Femur (tissue), 1 donor: ENCODE results near the gene RGS7BP.
"Not testable (repeated sequence)": the region's sequence is repeated elsewhere in the genome, so short reads cannot be mapped to it uniquely, and the experiment has no call there.

Experiments
- DNase-seq: peaks from one replicate; pipeline ENCODE4 v3.0.0-alpha.2; 2017

Gene RGS7BP

DNA sequence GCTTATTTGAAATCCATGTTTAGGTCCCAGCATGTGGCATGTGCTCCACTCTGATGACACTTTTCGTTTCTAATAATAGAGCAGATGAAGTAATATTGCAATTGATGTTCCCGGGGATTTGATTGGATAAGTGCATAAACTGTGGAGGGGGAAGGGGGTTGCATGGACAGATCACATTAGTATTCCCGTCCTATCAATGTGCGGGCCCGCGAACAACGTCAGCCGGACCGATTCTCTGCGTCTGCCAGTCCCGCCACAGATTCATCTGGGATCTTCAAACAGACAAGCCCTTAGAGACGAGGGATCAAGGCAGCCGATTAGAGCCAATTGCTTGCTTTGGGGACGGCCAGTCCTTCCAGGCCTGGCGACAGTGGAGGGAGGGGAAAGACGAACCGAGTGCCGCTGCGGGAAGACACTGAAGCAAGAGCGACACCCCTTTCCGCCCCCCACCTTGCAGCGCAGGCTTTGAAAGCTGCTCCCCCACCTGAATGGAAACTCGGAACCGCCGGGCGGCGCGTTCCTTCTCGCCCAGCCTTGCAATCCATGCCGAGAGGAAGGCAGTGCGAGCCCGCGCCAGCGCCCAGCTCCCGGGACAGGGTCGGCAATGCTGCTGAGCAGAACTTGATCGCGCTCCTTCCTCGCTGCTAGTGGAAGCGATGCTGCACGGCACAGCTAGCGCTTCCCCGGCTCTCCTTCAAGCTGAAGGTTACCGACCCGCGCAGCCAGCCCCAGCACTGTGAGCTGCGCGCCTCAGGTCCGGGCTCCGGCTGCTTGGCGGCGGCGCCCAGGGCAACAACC is at the start of gene RGS7BP:
Gene RGS7BP, plus strand, starts transcription at position 247 of the 798 bp plus-strand sequence. CDS start 610 bp downstream, outside the sequence.
- peak; percentile 58 for DNase-seq

GRCh38 chr5:64457846-64458245 is 48.0 kb upstream of the RGS7BP start:
- no peak for DNase-seq

GRCh38 chr5:64458948-64459347 is 46.9 kb upstream of the RGS7BP start:
- no peak for DNase-seq

DNA sequence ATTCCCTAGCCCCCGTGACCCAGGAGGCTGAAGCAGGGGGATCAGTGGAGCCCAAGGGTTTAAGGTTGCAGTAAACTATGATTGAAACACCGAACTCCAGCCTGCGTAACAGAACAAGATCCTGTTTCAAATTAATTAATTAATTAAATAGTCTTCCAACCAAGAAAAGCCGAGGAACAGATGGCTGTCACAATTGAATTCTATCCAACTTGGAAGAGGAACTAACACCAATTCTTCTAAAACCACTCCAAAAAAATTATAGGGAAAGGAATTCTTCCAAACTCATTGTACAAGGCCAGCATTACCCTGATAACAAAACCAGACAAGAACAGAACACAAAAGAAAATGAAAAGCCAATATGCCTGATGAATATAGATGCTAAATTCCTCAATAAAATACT is 43.4 kb upstream of the RGS7BP start:
- DNase-seq, result no peak

GRCh38 chr5:64486163-64486562 is 19.7 kb upstream of the RGS7BP start:
- no peak for DNase-seq

DNA sequence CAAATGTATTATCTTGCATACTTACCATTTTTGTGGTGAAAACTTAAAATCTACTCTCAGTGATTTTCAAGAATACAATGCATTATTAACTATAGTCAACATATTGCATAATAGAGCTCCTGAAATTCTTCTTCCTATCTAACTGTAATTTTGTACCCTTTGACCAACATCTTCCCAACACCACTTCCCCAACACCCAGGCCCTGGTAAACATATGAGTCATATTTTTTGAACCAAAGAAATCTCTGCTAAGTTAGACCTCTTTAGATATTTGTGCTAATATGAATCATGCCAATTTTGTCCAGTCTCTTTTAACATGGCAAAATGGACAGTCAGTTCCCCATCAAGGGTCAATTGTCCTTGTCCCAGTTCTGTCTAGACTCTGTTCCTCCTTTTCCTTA is 18.5 kb upstream of the RGS7BP start:
- no peak for DNase-seq

GRCh38 chr5:64489857-64490256 is 16.0 kb upstream of the RGS7BP start:
- no peak for DNase-seq

DNA sequence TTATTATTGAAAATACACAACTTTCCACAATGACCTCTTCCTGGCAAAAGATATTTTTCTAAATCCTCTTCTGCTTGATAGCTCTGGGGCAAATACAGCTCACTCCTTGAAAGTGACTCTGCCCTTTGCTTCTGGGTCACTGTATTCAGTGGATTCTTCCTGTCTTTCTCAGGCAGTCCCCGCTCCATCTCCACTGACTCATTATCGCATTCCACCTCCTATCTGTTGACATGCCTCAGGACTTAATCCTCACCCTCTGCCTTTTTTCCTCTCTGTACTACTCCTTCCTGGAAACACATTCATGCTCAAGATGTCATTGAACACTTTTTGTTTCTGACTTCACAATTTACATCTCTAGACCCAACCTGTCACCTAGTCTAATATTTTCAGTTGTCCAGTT is 8.4 kb upstream of the RGS7BP start:
- no peak for DNase-seq

- no peak for DNase-seq
Observed at GRCh38 chr5:64502196-64502595, 3.6 kb upstream of the RGS7BP start.

GRCh38 chr5:64506567-64507263 is 900 bp downstream of the RGS7BP start:
- no peak for DNase-seq

DNA sequence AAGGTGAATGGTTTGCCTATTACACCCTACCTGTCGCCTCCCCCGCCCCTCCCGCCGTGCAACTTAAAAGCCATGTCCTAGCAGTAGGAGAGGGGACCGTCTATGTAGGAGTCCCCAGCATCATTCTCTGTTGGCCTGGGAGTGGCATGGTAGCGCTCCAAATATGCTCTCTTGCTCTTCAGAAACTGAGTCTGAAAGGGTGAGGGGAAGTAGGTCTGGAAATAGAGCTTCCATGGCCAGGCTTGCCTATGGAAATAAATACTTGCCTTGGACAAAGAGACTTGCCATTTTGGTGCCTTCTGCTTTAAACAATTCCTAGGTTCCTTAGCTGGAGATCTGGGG is 1.4 kb downstream of the RGS7BP start:
- DNase-seq, result no peak

- no peak for DNase-seq
Observed at GRCh38 chr5:64509828-64510227, 4.0 kb downstream of the RGS7BP start.

DNA sequence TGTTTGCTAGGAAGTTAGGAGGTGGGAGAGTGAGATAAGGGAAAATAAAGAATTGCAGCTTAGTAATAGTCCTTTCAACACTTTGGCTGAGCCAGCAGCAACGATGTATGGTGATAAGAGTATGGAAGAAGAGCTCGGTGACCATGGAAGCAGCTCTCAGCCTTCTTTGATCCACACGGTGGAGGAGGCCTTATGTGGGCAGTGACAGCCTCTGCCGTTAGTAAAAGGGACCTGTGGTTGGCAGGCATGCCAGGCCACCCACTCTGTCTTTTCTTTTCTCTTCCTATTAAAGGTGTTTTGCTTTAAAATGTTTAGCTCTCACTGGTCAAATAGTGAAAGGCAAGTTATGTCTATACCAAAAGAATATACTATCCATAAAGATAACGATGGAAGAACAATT is 7.7 kb downstream of the RGS7BP start:
- DNase-seq, result no peak

GRCh38 chr5:64514612-64515011 is 8.8 kb downstream of the RGS7BP start:
- DNase-seq, result no peak

DNA sequence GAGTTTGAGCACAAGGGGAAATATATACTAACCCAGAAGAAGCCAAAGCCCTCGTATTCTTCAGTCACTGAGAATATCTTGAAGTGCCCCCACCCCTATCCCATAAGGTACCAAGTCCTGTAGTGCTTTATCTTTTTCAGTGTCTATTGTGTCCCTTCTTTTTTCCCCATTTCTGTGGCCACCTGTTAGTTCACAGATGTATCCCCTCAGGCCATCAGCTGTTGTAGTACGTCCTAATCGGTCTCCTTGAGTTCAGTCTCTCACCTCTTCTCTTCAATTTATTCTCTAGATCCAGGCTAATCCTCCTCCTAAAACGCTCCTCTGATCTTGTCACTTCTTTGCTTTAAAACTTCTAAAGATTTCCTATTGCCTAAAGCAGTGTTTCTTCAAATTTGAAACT is 10.4 kb downstream of the RGS7BP start:
- DNase-seq, result no peak

- no peak for DNase-seq
Observed at GRCh38 chr5:64518793-64519192, 13.0 kb downstream of the RGS7BP start.

DNA sequence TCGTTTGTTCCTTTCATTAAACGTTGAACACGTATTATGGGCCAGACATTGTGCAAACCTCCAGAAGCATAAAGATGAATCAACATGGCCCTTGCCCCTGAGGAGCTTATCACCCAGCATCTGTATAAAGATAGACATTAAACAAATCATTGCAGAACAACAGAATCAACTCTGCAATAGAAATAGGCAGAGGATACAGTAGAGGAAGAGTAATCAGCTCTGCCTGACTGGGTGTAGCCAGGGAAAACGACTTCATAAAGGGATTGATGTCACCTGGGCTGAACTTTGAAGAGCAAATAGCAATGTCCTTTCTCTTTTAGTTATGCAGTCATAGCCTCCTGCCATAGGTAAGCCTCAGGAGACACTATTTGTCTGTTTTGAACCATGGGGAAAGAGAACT is 13.4 kb downstream of the RGS7BP start:
- no peak for DNase-seq

DNA sequence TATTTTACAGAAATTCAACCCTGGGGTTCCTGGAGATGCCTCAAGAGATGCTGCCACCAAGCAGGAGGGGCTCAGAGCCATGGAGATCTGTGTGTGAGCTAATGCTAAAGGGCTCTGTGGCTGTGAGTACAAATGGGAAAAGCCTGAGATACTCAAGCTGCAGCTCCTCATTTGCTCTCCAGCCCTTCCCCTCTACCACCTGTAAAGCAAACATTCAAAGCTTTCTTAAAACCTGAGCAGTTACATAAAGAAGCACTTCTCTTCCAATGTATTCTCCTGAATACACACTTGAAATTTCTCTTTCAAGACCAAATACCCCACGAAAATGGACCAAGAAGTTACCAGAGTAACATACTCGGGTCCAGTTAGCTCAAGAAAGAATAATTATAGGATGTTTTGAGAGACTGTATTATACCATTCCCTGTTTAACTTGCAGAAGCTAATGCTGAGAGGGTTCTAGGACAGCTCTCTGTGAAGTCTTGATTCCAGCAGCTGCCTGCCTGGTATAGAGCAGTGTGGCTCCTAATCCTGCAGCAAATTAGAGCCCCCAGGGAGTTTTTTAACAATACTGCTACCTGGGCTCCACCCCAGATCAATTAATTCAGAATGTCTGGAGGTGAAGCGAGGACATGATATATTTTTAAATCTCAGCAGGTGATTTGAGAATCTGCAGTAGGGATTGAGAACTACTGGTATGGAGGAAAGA is 21.1 kb downstream of the RGS7BP start:
- DNase-seq, result no peak

GRCh38 chr5:64530076-64530475 is 24.3 kb downstream of the RGS7BP start:
- no peak for DNase-seq

DNA sequence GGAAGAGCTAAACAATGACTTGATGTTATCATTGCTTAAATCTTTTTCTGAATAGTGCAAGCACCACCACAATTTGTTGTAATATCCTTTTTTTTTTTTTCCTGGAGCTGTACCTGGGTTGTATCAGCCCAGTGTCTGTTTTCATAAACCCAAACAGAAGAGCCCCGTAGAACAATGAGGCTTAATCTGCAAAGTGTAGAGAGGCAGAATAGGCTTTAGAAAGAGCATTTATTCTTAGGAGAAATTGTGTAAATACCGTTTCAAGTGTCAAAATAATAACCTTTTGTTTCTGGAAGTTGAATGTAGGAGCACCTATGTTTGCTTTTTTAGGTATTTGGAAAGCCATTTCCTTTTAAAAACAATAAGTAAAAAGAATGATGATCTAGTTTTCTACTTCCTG is 26.4 kb downstream of the RGS7BP start:
- no peak for DNase-seq

DNA sequence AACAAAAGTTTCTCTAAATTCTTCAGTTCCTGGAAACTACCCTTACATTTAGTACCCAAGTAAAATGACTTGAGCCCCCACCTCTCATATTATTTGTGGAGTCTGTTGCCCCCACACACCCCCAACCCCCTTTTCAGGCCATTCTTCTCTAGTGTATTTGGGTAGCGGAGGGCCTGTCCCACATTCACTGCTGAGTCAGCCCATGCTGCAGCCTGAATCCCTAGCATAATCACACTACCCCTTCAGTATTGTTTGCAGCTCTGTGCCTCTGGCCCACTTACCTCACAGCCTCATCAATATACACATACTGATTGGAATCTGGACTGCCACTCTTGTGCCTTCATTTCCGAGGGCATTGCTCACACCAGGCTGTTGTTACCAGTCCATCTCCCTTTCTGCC is 26.8 kb downstream of the RGS7BP start:
- no peak for DNase-seq

GRCh38 chr5:64534033-64534432 is 28.2 kb downstream of the RGS7BP start:
- no peak for DNase-seq

- DNase-seq, result no peak
Observed at GRCh38 chr5:64557911-64558310, 52.1 kb downstream of the RGS7BP start.

DNA sequence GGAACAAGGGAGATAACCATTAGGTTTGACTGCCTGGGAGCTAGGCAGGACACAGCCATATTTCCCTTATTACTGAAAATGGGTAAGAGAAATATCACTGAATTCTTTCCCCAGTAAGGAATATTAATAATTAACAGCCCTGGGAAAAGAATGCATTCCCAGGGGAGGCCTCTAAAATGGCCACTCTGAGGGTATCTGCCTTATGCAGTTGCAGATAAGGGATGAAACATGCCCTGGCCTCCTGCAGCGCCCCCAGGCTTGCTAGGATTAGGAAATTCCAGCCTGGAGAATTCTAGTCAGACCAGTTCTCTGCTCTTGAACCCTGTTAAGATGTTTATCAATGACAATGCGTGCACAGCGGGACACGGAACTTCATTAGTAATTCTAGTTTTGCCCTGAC is 52.8 kb downstream of the RGS7BP start:
- DNase-seq, result not testable (repeated sequence)
